ENCODE measurements around the gene SCAMP2. TPM values are rescaled to one million over a fixed set of nuclear protein-coding genes. Genes with fewer than 3 reads are reported as not detected.

SCAMP2 gene
- total and polyA plus RNA-seq, 2 donors, result 22.4 to 46.3 TPM

DNA sequence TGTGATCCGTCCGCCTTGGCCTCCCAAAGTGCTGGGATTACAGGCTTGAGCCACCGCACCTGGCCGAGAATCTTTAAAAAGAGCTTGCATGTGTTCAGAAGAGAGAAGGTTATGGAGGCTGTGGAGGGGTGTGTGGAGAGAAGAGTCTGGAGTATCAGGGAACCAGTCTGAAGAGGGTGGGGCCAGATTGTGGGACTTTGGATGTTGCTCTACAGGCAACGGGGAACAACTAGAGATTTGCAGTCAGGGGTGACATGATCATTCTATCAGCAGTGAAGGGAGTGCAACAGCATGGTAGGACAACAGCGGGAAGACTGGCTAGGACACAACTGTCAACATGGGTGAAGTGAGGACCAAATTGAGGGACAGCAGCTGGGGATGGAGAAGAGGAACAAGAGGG is 8.9 kb downstream of the SCAMP2 start:
- no peak for DNase-seq (ENCODE audit: extremely low spot score)
- H3K36me3 ChIP-seq (ENCODE audit: insufficient read depth), result no peaks in the 10 kb centered on the region
- H3K27ac ChIP-seq (ENCODE audit: low read depth), result no peak overlapping the region
- H3K4me1 ChIP-seq (ENCODE audit: insufficient read depth), result no peaks in the 10 kb centered on the region
- H3K4me3 ChIP-seq (ENCODE audit: low read depth, low read length), result no peak overlapping the region
- WGBS, result 87% methylated on average over 6 of the region's 6 CpGs

DNA sequence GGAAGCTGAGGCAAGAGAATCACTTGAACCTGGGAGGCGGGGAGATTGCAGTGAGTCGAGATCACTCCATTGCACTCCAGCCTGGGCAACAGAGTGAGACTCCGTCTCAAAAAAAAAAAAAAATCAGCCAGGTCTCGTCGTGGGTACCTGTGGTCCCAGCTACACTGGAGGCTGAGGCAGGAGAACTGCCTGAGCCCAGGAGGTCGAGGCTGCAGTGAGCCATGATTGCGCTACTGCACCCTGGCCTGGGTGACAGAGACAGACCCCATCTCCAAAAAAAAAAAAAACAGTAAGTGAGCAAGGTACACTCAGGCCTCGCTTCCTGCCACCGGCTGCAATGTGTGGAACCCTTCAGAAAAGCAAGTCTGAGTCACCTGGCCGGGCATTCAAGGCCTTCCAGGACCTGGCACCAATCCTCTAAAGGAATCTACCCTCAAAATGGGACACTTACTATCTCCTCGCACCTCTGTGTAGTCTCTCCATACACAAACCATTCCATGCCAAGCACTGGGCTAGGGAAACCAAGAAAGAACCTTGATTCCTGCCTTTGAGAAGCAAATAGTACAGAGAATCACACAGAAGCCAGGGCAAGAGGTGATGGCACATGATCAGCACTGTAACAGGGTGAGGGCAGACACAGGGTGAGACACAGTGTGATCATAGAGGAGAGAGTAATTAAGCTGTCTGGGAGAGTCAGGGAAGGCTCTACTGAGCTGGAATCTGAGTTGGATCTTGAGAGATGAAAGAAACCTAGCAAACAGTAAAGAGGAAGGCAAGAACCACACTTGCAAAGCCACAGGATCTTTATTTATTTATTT is 9.7 kb downstream of the SCAMP2 start:
- Histone ChIP-seq H3K27ac (ENCODE audit: low read depth) (no peak overlapping the region), H3K4me1 (ENCODE audit: insufficient read depth) (no peaks in the 10 kb centered on the region), H3K4me3 (ENCODE audit: low read depth, low read length) (no peak overlapping the region), H3K36me3 (ENCODE audit: insufficient read depth) (no peaks in the 10 kb centered on the region)
- DNase-seq (ENCODE audit: extremely low spot score), result no peak
- WGBS, result 84% methylated on average over 11 of the region's 11 CpGs

- no peak overlapping the region for H3K4me3 ChIP-seq (ENCODE audit: low read depth, low read length)
- DNase-seq (ENCODE audit: extremely low spot score), result no peak
- 68% methylated on average over 4 of the region's 4 CpGs for WGBS
- H3K27ac ChIP-seq (ENCODE audit: low read depth), result no peak overlapping the region
- peaks cover 2% of the 10 kb centered on the region for H3K36me3 ChIP-seq (ENCODE audit: insufficient read depth)
- no peaks in the 10 kb centered on the region for H3K4me1 ChIP-seq (ENCODE audit: insufficient read depth)
These were observed 14.8 kb downstream of the SCAMP2 start for GRCh38 chr15:74858369-74858740.

DNA sequence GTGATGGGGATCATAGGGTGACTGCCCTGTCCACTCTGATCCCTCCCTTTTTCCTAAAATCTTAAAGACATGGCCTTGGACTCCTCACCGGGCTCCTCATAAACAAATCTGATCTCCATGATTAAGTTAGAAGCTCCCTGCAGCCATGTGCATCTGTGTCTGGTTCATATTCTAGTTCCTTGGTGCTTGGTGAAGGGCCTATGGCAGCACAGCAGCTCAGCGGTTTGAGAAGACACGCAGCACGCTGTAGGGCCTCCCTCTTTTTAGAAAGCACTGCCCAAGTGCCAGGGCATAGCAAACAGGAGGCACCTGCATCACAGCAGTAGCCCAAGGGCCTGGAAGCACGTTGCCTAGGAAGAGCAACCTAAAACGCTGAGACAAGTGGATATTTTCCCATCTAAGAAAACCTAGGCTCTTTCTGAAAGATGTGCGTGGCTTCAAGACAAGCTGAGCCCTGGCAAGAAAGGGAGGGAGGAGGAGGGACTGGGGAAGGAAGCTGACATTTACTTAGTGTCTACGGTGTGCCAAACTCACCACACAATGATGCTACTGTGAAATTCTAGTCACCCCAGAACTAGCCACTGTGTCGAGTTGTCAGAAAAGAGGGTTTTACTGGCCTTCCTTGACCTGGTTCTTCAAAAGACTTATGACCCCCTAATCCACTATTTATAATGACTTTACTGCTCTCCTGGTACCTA is 15.3 kb downstream of the SCAMP2 start:
- DNase-seq (ENCODE audit: extremely low spot score), result no peak
- Histone ChIP-seq H3K36me3 (ENCODE audit: insufficient read depth) (peaks cover 2% of the 10 kb centered on the region), H3K4me1 (ENCODE audit: insufficient read depth) (no peaks in the 10 kb centered on the region), H3K4me3 (ENCODE audit: low read depth, low read length) (no peak overlapping the region), H3K27ac (ENCODE audit: low read depth) (no peak overlapping the region)
- 53% methylated on average over 9 of the region's 9 CpGs for WGBS

DNA sequence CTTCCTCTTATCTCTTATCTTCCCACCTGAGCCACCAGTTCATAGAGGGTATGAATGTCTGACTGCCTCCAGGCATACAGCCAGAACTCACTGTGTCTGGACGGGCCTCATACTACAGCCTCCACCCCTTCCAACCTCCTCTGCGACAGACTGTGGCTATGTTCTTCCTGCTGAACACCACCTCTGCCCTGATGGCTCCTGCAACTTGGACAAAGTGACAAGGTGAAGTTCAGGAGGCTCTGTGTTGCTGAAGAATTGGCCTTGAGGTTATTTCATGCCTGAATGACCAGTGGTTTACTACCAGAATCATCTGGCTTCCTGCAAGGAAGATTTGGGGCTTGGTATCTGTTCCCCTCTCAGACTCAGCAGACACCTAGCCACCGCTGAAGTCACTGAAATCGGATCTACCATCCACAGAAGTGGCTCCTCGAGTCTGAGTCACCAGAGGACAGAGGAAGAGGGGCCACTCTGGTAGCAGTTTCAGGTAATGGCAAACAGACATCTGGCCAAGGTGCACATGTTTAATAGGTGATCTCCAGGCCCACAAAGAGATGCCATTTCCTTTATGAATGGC is 16.0 kb downstream of the SCAMP2 start:
- peaks cover 4% of the 10 kb centered on the region for H3K36me3 ChIP-seq (ENCODE audit: insufficient read depth)
- H3K4me3 ChIP-seq (ENCODE audit: low read depth, low read length), result no peak overlapping the region
- no peaks in the 10 kb centered on the region for H3K4me1 ChIP-seq (ENCODE audit: insufficient read depth)
- 63% methylated on average over 5 of the region's 5 CpGs for WGBS
- H3K27ac ChIP-seq (ENCODE audit: low read depth), result no peak overlapping the region
- DNase-seq (ENCODE audit: extremely low spot score), result no peak

DNA sequence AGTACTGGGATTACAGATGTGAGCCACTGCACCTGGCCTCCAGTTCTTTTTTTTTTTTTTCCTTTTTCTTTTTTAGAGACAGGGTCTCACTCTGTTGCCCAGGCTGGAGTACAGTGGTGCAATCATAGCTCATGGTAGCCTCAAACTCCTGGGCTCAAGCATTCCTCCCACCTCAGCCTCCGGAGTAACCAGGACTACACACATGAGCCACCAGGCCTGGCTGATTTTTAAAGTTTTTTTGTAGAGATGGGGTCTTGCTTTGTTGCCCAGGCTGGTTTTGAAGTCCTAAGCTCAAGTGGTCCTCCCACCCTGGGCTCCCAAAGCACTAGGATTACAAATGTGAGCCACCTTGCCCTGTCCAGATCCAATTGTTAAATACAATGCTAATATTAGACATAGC is 16.6 kb downstream of the SCAMP2 start:
- no peaks in the 10 kb centered on the region for H3K4me1 ChIP-seq (ENCODE audit: insufficient read depth)
- peaks cover 8% of the 10 kb centered on the region for H3K36me3 ChIP-seq (ENCODE audit: insufficient read depth)
- no peak for DNase-seq (ENCODE audit: extremely low spot score)
- H3K4me3 ChIP-seq (ENCODE audit: low read depth, low read length), result no peak overlapping the region
- no peak overlapping the region for H3K27ac ChIP-seq (ENCODE audit: low read depth)
- WGBS, result 98% methylated on average over 1 of the region's 1 CpG

DNA sequence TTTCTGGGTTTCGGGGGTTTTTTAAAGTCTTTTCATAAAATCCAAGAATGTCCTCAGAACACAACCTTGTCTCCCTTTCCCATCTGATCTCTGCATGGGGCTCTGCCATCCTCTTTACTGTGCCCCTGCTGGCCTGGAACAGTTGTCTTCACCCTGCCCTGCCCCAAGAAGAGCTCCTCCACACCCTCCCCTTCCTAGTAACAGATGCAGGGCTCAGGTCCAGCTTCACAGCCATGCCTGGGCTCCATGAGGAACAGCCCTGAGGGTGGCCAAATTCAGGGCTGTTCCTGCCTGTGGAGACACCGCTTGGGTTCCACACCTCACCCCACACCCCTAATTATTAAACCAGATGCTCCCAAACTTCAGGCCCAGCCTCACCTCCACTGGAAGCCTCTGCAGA is 17.3 kb downstream of the SCAMP2 start:
- H3K4me1 ChIP-seq (ENCODE audit: insufficient read depth), result no peaks in the 10 kb centered on the region
- no peak overlapping the region for H3K4me3 ChIP-seq (ENCODE audit: low read depth, low read length)
- 98% methylated on average over 2 of the region's 2 CpGs for WGBS
- no peak overlapping the region for H3K27ac ChIP-seq (ENCODE audit: low read depth)
- H3K36me3 ChIP-seq (ENCODE audit: insufficient read depth), result peaks cover 10% of the 10 kb centered on the region
- DNase-seq (ENCODE audit: extremely low spot score), result no peak

DNA sequence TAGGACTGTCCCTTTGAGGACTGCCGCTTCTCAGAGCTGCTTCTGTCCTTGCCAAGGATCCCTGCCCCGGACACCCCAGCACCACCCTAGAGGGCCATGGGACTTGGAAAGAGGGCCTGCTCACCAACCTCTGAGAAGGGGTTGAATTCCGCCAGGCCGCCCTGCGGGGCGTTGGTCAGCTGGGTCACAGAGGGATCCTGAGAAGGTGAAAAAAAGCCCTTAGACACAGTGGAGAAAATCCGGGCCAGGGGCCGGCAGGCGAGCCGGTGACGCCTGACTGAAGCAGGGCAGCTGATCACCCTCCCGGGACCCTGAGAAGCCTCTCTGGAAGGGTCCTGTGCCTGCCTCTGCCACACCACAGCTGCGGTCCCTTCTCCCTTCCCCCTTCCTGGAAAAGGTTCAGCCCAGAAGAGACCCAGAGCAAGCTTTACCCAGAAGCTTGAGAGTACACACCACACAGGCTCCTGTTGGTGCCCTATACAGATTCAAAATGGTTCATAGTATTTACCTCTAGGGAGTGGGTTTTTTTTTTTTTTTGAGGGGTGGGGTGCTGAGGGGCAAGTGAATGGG is 18.6 kb downstream of the SCAMP2 start:
- no peak for DNase-seq (ENCODE audit: extremely low spot score)
- no peak overlapping the region for H3K27ac ChIP-seq (ENCODE audit: low read depth)
- WGBS, result 94% methylated on average over 13 of the region's 13 CpGs
- peaks cover 10% of the 10 kb centered on the region for H3K36me3 ChIP-seq (ENCODE audit: insufficient read depth)
- no peaks in the 10 kb centered on the region for H3K4me1 ChIP-seq (ENCODE audit: insufficient read depth)
- H3K4me3 ChIP-seq (ENCODE audit: low read depth, low read length), result no peak overlapping the region

- H3K4me1 ChIP-seq (ENCODE audit: insufficient read depth), result no peaks in the 10 kb centered on the region
- peaks cover 10% of the 10 kb centered on the region for H3K36me3 ChIP-seq (ENCODE audit: insufficient read depth)
- DNase-seq (ENCODE audit: extremely low spot score), result no peak
- H3K27ac ChIP-seq (ENCODE audit: low read depth), result no peak overlapping the region
- 93% methylated on average over 7 of the region's 7 CpGs for WGBS
- no peak overlapping the region for H3K4me3 ChIP-seq (ENCODE audit: low read depth, low read length)
These were observed 21.2 kb downstream of the SCAMP2 start for GRCh38 chr15:74851960-74852359.

- Histone ChIP-seq H3K27ac (ENCODE audit: low read depth) (no peak overlapping the region), H3K4me1 (ENCODE audit: insufficient read depth) (no peaks in the 10 kb centered on the region), H3K36me3 (ENCODE audit: insufficient read depth) (peaks cover 10% of the 10 kb centered on the region), H3K4me3 (ENCODE audit: low read depth, low read length) (no peak overlapping the region)
- 95% methylated on average over 4 of the region's 4 CpGs for WGBS
- DNase-seq (ENCODE audit: extremely low spot score), result no peak
These were observed 22.8 kb downstream of the SCAMP2 start for GRCh38 chr15:74850393-74850792.

- H3K4me3 ChIP-seq (ENCODE audit: low read depth, low read length), result no peak overlapping the region
- no peak overlapping the region for H3K27ac ChIP-seq (ENCODE audit: low read depth)
- H3K4me1 ChIP-seq (ENCODE audit: insufficient read depth), result no peaks in the 10 kb centered on the region
- 86% methylated on average over 3 of the region's 3 CpGs for WGBS
- H3K36me3 ChIP-seq (ENCODE audit: insufficient read depth), result peaks cover 10% of the 10 kb centered on the region
- no peak for DNase-seq (ENCODE audit: extremely low spot score)
These were observed 25.7 kb downstream of the SCAMP2 start for GRCh38 chr15:74847432-74847831.

DNA sequence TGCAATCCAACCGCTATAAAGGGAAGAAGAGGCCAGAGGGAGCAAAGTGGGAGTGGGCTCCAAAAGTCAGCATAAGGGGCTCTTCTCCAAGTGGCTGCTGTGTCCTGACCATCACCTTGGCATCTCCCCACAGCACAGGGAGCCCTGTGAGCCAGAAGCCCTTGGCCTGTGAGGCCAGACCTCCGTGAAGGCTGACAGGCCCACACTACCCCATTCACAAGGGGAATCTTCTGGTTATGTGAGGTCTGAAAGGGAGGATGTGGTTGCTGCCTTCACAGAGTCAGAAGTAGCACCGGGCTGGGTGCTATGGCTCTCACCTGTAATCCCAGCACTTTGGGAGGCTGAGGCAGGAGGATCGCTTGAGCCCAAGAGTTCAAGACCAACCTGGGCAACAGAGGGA is 27.6 kb downstream of the SCAMP2 start:
- Histone ChIP-seq H3K27ac (ENCODE audit: low read depth) (no peak overlapping the region), H3K4me1 (ENCODE audit: insufficient read depth) (no peaks in the 10 kb centered on the region), H3K4me3 (ENCODE audit: low read depth, low read length) (no peak overlapping the region), H3K36me3 (ENCODE audit: insufficient read depth) (peaks cover 4% of the 10 kb centered on the region)
- 82% methylated on average over 4 of the region's 4 CpGs for WGBS
- no peak for DNase-seq (ENCODE audit: extremely low spot score)

DNA sequence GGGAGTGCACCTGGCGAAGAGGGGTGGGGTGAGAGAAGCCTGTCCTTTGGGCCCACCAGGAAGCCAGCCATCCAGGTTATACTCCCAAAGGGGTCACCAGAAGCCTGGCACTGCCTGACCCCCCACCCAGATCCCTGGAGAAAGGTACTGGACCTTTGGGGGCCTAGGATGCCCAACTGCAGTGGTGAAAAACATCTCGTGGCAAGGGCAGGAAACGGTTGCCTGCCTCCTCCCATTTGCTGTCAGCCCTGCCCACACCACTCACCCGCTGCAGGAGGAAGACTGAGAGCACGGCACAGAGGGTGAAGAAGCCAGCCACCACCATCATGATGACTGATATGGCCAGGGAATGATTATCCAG is 28.0 kb downstream of the SCAMP2 start:
- WGBS, result 78% methylated on average over 5 of the region's 5 CpGs
- H3K4me1 ChIP-seq (ENCODE audit: insufficient read depth), result no peaks in the 10 kb centered on the region
- peaks cover 4% of the 10 kb centered on the region for H3K36me3 ChIP-seq (ENCODE audit: insufficient read depth)
- DNase-seq (ENCODE audit: extremely low spot score), result no peak
- no peak overlapping the region for H3K4me3 ChIP-seq (ENCODE audit: low read depth, low read length)
- no peak overlapping the region for H3K27ac ChIP-seq (ENCODE audit: low read depth)
